ENCODE results near the gene STOML1.
A peak's percentile ranks its signal among the peaks of the same experiment; 100 is the strongest.
"Not testable (repeated sequence)": the region's sequence is repeated elsewhere in the genome, so short reads cannot be mapped to it uniquely, and the experiment has no call there.

The STOML1 gene

DNA sequence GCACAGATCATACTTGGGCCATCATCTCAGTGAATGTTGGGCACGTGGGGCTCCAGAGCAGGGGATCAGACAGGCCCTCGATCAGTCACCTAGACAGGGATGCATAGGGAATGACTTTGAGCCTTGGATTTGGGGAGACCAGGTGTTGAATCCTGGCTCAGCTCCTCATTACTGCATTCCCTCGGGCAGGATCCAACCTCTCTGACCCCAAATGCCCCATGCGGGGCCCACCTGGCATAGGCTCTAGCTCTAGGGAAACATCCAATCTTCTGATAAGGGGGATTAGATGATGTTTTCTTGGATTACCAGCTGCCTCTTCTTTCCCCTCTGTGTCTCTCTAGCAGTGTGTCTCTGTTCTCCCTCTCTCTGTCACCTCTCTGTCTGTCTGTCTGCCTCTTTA is 43.1 kb downstream of the STOML1 start:
- no peak for DNase-seq

DNA sequence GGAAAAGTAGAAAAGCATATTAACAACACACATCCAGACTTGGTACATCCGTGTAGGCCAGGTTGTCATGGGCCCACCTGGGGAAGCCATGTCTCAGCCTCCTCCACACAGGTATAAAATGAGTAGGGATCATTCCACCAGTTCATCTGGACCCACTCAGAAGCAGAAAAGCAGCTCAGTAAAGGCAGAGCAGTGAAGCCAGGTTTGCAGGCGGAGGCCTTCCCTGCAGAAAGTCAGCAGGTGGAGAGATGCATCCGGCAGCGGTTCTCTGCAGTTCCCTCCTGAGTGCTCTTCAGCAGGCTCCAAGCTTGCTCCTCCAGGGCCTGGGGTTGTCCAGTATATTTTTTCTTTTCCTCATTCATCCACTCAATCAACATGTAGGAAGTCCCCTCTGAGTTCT is 43.7 kb downstream of the STOML1 start:
- no peak for DNase-seq

DNA sequence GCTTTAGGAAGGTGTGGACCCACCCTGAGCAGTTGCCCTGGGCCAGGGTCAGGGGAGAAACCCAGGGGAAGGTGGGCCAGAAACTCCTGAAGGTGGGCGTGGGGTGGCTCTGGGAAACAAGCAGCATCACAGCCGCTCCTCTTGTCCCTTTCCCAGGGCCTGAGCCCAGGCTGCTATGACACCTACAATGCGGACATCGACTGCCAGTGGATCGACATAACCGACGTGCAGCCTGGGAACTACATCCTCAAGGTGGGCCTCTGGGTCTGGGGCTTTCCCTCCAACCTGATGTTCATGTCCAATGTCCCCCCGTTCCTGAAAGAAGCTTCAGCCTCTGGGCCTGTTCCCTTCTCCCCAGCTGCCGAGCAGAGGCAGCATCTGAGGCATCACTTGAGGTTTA is 44.4 kb downstream of the STOML1 start:
- no peak for DNase-seq

DNA sequence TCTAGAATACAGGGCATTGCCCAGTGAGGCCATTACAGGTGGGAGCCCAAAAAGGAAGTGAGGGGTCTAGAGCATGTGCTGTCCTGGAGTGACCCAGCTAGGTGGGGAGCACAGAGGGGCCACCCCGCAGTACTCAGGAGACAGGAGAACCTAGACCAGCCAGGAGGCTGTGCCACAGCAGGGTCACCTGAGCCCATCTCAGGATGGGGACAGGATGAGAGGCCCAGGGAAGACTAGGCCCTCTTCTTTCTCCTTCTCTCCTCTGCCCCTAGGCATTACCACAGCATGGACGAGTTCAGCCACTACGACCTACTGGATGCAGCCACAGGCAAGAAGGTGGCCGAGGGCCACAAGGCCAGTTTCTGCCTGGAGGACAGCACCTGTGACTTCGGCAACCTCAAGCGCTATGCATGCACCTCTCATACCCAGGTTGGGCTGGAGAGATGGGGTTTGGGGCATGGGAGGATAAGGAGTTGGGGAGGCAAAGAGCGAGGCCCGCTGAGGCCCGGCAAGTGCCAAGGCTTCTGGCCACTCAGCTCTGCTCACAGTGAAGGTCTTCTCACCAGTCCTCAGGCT is 45.2 kb downstream of the STOML1 start:
- DNase-seq: no peak

DNA sequence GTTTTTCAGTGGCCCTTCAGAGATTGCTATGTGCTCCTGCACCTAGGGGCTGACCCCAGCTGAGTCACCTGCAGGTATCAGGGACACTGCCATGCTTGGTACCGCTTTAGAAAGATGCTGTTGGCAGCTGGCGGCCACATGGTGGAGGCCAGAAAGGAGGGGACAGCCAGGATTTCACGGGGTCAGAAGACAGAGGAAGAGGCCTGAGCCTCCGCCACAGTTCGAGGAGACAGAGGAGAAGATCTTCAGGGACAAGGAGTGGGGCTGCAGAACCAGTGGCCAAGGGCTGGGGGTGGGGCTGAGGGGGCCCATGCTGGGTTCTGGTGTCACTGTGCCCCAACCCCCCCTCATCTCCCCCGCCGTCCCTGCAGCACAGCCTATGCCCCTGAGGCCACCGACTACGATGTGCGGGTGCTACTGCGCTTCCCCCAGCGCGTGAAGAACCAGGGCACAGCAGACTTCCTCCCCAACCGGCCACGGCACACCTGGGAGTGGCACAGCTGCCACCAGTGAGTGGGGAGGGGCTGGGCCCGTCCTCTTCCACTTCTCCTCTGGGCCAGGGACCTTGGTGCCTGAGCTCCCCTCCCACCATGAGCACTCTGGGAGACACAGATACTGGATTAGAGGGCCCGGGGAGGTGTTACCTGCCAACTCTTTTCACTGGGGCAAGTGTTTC is 45.9 kb downstream of the STOML1 start:
- no peak for DNase-seq

DNA sequence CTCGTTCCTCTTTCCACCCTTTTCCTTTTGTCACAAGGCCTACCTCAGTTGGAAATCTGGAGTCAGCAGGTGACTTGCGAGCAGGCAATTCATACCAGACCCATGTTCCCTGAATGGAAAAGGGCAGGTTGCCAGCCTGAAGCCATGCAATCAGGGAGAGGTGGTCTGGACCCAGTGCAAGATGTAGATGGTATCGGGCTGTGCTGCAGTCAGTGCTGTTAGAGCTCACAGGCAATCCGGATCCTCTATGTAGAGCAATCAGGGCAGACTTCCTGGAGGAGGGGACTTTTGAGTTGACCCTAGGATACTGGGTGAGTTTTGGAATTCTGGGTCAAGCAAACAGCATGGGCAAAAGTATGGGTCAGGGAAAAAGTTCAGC is 47.0 kb downstream of the STOML1 start:
- DNase-seq: no peak

DNA sequence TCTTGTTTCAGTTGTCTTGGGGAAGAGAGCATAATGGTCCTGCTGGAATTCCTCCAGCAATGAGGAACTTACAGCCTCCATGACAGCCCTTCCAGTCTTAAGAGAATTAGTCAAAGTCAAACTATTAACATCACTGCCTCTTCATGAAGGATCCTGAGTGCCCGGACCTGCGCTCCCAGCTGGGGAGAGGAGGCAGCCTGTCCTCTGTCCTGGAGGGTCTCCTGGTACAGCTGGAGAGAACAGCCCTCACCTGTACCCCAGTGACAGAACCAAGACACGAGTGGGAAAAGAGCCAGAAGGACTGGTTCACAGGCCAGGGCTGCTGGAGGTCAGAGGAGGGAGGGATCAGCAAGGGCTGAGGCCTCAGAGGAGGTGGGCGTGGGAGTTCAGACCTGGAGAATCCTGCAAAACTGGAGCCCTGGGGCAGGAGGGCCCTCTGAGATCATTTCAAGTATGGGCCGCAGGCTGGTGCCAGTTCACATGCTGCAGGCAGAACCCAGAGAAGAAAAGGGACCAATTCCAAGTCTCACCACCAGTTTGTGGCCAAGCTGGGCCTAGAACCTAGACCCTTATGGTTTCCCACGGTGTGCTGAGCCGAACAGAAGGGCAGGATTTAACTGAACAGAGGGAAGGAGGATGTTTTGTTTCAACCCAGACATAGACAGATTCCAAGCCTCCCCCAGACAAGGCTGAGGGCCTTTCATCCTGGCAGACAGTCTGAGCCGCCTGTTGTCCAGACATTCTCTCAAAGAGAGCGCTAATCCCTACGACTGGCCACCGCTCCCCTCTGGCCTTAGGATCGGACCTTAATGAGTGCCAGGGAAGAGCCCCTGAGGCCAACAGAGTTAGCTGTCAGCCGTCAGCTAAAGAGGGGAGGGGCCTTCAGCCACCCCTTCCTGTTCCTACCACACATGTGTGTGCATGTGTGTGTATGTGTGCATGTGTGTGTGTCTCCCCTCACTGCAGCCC is 47.6 kb downstream of the STOML1 start:
- no peak for DNase-seq

DNA sequence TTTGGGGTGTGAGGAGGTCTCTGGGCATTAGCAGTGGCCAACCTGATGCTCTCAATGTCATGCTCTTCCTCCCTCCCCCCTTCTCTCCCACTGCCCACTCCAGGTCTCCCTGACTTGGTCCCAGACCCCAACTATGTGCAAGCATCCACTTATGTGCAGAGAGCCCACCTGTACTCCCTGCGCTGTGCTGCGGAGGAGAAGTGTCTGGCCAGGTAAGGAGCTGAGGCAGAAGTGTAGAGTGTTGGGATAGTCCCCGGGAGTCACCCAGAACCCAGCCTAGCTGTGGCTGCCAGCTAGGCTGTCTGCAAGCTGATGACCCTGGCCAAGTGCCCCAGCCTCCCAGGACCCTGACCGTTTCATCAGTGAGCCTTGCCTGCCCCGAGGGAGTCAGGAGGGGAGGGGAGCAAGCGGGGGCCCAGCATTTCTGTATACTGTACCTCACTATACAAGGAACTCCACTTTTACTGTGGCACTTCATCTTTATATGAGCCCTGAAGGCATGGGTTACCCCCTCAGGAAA is 49.3 kb downstream of the STOML1 start:
- DNase-seq: no peak

DNA sequence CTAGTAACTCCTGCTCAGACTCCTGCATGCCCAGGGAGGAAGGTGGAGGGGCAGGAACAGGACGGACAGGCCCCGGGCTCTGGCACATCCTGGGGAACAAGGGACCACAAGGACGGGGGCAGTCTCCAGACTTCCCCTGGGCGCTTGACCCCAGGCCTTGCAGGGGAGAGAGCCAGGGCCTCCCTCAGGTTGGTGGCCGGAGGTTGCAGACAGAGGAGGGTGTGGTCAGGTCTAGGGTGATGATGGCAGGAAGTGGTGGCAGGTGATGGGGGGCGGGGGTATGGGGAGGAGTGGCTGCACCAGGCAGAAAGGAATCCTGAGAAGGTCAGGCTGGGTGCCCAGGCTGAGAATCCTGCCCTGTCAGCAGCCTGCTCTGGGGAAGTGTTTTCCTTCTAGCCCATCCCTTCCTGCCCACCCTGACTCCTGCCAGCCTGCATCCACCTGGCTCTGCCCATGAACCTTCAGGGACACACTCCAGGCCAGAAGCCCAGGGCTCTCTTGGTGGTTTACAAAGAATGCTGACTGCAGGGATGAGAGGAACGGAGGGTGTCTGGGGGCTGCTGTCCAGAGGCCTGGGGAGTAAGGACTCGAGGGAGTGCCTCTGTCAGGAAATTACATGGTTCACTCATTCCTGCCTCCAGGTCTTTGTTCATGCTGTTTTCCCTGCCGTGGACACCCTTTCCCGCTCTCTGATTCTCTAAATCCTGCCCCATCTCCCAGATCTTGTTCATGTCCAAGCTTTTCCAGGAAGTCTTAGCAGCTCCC is 50.0 kb downstream of the STOML1 start:
- DNase-seq: no peak

DNA sequence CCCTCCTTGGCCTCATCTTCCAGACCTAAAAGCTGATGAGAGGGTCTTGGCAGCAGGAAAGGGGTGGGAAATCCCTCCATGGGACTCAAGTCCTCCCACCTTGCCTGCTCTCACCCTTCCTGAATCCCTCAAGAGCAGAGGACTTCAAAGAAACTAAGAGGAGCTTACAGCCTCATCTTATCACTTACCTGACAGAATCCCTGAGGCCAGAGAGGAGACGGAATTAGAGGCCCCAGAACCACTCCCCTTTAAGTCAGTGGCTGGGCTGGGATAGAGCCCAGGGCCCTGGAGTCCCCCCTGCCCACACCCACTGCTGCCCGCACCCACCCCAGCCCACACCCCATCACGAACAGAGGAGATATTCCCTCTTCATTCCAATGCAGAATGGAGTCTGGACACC is 50.6 kb downstream of the STOML1 start:
- no peak for DNase-seq

DNA sequence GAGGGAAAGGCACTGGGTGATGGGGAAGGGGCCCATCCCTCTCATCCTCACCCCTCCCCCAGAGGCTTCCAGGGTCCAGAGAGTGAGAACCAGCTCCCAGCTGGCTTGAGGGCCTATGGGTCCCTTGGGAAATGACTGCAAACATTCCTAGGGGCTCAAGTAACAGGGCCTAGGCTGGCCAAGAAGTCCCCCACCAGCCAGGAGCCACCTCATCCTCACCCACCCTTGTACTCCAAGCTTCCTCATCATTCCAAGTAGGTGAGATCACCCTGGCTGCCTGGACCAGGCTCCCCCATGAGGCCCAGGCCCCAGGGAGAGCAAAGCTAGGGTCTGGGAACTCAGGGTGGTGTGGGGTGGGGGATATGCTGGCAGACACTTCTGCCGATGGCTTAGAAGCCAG is 51.1 kb downstream of the STOML1 start:
- no peak for DNase-seq

DNA sequence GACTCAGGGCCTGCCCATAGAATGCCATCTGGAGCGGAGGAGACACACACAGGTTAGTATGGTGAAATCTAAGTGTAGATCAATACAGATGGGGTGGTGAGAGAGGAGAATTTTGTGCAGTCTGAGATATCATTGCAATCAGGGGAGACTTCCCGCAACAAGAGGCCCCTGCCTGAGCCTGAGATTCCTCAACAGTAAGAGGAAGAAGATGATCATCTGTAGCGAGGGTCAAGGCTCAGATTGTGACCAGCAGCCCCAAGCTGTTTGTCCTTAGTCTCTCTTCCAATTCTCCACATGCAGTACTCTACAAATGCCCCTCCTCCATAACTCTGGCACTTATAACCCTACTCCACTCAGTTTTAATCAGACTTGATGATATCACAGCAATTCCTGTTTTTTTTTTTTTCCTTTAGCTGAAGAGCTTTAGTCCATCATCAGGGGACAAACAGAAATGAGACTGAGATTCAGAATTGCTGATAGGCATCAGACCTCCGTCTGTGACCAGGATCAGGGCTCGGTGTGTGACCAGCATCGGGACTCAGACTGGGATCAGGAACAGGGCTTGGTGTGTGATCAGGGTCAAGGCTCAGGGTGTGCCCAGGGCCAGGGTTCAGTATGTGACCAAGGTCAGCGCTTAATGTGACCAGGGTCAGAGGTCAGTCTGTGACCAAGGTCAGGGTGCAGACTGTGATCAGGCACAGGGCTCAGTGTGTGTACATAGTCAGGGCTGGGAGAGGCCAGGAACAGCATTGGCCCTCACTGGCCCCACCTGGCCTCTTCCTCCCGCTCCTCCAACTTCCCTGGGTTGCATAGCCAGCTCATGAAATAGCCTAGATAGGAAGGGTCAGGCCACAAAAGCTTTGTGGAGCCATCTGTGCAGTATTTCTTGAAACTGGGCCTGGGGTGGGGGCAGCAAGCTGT is 51.8 kb downstream of the STOML1 start:
- DNase-seq: no peak

DNA sequence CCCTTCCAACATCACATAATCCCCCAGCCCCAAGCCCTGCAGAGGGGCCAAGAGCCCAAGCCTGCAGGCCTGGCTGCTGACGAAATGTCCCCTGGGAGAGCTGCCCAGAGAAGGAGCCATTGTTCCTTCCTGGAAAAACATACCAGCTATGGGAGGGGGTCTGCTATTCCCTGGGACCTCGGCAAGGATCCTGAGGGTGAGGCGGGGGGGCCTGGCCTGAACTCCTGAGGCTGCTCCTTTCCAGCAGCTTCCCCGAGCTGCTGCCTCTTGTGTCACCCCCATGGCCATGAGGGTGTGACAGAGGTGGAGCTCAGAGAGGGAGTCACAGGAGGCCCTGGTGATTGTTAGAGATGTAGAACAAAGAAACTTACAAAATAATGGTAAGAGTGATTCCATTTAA is 53.0 kb downstream of the STOML1 start:
- peak in 6 of 56 donors; percentile 12 to 51 (median 32) for DNase-seq

DNA sequence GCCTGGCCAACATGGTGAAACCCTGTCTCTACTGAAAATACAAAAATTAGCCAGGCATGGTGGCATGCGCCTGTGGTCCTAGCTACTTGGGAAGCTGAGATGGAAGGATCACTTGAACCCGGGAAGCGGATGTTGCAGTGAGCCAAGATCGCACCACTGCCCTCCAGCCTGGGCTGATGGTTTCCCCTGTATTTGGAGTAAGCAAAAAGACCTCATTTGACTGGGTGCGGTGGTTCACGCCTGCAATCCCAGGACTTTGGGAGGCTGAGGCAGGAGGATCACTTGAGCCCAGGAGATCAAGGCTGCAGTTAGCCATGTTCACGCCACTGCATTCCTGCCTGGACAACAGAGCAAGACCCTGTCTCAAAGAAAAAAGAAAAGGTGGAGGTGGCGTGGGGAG is 53.6 kb downstream of the STOML1 start:
- DNase-seq: not testable (repeated sequence)

DNA sequence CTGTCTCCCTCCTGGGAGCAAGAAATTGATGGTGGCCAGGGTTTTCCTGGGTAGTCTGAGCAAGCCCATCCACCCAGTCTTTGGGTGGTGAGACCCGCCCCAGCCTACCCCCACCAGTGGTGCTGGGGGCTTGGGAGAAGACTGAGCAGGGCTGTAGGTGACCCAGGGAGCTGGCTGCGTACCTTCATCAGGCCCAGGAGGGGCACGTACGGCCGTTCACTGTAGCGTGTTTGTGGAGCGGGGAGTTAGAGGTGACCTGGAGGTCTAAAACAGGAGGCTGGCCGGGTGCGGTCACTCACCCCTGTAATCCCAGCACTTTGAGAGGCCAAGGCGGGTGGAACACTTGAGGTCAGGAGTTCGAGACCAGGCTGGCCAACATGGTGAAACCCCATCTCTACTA is 54.4 kb downstream of the STOML1 start:
- DNase-seq: no peak

DNA sequence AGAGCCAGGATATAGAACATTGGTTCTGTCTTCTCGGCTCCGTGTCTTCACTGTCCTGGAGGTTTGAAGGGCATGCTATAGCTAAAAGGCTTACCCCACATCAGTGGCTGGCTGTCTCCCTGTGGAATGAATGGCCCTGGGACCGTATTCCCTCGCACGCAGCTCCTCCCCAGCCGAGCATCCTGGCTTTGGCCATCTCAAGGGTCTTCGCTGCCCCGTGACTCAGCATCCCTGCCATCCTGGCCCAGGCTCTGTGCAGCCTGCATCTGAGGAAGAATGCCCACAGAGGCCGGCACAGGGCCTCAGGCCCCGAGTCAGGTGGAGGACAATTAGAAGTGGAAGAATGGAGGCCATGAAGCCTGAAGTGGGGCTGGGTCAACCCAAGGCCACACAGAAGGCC is 54.8 kb downstream of the STOML1 start:
- no peak for DNase-seq

DNA sequence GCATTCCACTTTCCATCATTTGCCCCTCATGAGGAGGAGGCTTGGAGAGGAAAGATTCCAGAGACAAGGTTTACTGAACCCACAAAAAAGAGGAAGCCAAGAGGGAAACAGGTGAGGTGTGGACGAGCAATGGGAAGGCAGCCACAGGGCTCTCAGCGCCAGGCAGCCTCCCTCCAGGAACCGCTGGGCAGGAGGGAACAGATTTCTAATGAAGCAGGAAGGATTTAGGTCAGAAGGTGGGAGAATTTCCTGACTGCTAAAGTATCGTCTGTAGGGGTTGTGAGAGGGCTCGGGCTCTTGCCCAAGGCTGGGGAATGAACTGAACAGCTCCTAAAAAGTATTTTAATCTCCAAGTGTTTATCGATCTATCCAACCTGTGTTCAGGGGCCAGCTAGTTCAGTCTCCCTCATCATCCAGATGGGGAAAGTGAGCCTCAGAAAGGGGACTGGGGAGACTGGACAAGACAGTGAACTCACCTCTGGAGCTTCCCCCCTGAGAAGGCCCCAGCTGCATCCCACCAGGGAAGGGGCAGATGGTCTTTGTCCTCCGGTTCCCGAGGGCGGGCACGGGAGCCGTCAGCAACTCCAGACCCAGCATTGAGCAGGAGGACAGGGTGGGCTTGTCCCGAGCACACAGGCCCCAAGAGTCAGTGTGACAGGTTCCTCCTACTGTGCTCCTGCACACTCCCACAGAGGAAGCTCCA is 55.4 kb downstream of the STOML1 start:
- DNase-seq: no peak

DNA sequence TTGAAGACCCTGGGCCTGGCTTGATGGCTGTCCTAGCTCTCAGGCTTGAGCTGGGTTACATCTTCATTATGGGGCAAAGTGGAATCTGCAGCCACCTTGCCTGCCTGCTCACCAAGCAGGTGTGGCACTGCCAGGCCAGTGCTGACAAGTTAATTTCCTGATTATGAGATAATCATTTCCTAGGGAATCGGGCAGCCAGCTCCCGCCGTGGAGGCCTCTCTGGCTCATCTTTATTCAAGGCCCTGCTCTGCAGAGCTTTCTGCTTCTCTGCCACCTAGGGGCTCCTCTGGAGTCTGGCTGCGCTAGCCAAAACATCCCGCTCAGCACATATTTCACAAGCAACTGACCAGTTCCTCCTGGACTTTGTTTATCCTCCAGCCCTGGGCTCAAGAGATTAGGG is 55.9 kb downstream of the STOML1 start:
- peak in 3 of 56 donors; percentile 9 to 28 (median 23) for DNase-seq

DNA sequence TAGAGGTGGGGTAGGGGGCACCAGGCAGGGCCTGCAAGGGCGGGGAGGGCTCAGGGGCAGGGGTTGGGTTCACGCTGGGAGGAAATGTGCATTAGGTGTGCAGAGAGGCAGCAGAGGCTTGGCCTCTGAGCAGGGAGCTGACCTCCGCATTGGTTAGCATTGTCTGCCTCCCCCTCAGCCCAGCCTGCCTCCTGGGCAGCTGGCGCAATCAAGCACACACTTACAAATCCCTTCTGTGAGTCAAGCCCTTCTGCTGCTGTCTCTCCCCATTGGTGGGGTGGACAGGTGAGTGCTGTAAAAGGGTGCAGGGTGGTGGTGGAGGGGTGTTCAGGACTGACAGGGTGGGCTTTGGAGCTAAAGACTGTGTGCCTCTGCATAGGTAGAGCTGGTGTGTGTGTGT is 56.5 kb downstream of the STOML1 start:
- DNase-seq: no peak

DNA sequence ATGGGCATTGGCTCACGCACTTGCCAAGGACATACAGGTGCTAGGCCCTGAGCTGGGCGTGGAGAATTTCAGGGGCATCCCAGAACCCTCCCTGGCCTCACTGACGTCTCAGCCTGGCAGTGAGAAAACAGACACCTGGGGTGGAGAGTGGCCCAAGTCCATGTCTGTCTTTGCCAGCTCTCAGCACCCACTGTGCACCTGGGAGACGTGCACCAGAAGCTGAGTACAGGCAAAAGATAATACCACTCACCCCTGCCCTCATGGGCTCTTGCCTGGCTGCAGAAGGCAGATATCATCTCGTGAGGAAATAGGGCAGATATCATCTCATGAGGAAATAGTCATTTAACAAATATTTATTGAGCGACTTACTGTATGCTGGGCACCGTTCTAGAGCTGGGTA is 57.8 kb downstream of the STOML1 start:
- no peak for DNase-seq
